Thoracic aorta (tissue), 2 donors: ENCODE results near the gene JAK3. TPM values are rescaled to one million over a fixed set of nuclear protein-coding genes. Genes with fewer than 3 reads are reported as not detected.

ENCODE experiments used
- ATAC-seq: fragments of 150-250 bp; one replicate; pipeline ENCODE4 v1.8.0; 2017; ENCODE audit warnings: low read depth; ENCODE audit not compliant: insufficient number of reproducible peaks, low FRiP score
- DNase-seq: peaks from one replicate; pipeline ENCODE4 v3.0.0-alpha.2; 2020; ENCODE audit warnings: low spot score
- H3K27ac ChIP-seq, 2 donors: fragments of 200-600 bp; sonication (generic); 1 replicate in 1 of 2; 2 replicates in 1 of 2; pipeline ENCODE4 v1.5.1; 2016; ENCODE audit warnings: mild to moderate bottlenecking in 2 of 2, moderate library complexity in 2 of 2
- H3K27me3 ChIP-seq: fragments of 200-600 bp; sonication (generic); replicated peaks from 2 replicates; pipeline ENCODE4 v1.6.0; 2016; ENCODE audit warnings: mild to moderate bottlenecking; ENCODE audit not compliant: insufficient read depth
- H3K36me3 ChIP-seq: fragments of 200-600 bp; sonication (generic); one replicate; pipeline ENCODE4 v1.5.1; 2016
- H3K4me1 ChIP-seq, 2 donors: fragments of 200-600 bp; sonication (generic); 1 replicate in 1 of 2; 2 replicates in 1 of 2; pipeline versions ENCODE4 v1.5.1 to v1.6.0; 2016; ENCODE audit warnings: low read depth in 2 of 2, mild to moderate bottlenecking in 1 of 2; ENCODE audit not compliant: control insufficient read depth in 1 of 2
- H3K4me3 ChIP-seq: fragments of 200-600 bp; sonication (generic); 2 replicates; pipeline ENCODE4 v1.5.1; 2016; ENCODE audit warnings: mild to moderate bottlenecking
- H3K9me3 ChIP-seq: fragments of 200-600 bp; sonication (generic); 2 replicates; pipeline ENCODE4 v1.5.1; 2016
- CTCF ChIP-seq: fragments of 200-600 bp; sonication (generic); IDR thresholded peaks from one replicate; pipeline ENCODE4 v1.5.1; 2019; ENCODE audit warnings: antibody characterized with exemption
- total RNA-seq, 2 donors: library from RNA; depleted of rRNA; stranded (reverse); fragments of >200 nt; gene quantifications; one replicate each; pipeline versions ENCODE4 v1.1.0 to v1.2.3, GENCODE V29; 2016

Gene JAK3
- total RNA-seq, 2 donors from 2014 or later = 12.7 to 35.8 TPM

GRCh38 chr19:17871032-17871877 is 23.5 kb upstream of the JAK3 start:
- no peaks in the 10 kb centered on the region for H3K36me3 ChIP-seq
- ATAC-seq = no peak
- H3K27me3 ChIP-seq = peaks cover 10% of the 10 kb centered on the region

GRCh38 chr19:17869114-17869608 is 21.4 kb upstream of the JAK3 start:
- Histone ChIP-seq H3K36me3 (peaks cover 5% of the 10 kb centered on the region), H3K9me3 (no peaks in the 10 kb centered on the region), H3K4me1 (peaks cover 5 to 7% of the 10 kb centered on the region in 2 donors), H3K4me3 (no peak overlapping the region), H3K27ac (no peak overlapping the region), H3K27me3 (peaks cover 10% of the 10 kb centered on the region)
- TF ChIP-seq CTCF = no peak
- DNase-seq (no peak), ATAC-seq (no peak)

More at GRCh38 chr19:17871032-17871877, 23.5 kb upstream of the JAK3 start:
- DNase-seq = no peak
- Histone ChIP-seq H3K4me3 (no peak overlapping the region), H3K27ac (no peak overlapping the region), H3K9me3 (no peaks in the 10 kb centered on the region), H3K4me1 (peaks cover 5 to 7% of the 10 kb centered on the region in 2 donors)
- no peak for TF ChIP-seq CTCF

GRCh38 chr19:17868669-17869068 is 20.9 kb upstream of the JAK3 start:
- Histone ChIP-seq H3K36me3 (peaks cover 10% of the 10 kb centered on the region), H3K27ac (no peak overlapping the region), H3K4me1 (peaks cover 5 to 7% of the 10 kb centered on the region in 2 donors), H3K4me3 (no peak overlapping the region), H3K9me3 (no peaks in the 10 kb centered on the region), H3K27me3 (peaks cover 9% of the 10 kb centered on the region)
- no peak for ATAC-seq
- no peak for TF ChIP-seq CTCF
- DNase-seq = no peak

GRCh38 chr19:17866964-17867486 is 19.2 kb upstream of the JAK3 start:
- no peaks in the 10 kb centered on the region for H3K27me3 ChIP-seq
- H3K9me3 ChIP-seq = no peaks in the 10 kb centered on the region
- ATAC-seq (no peak), DNase-seq (no peak)
- peaks cover 27% of the 10 kb centered on the region for H3K36me3 ChIP-seq
- no peak overlapping the region for H3K4me3 ChIP-seq
- no peak overlapping the region for H3K27ac ChIP-seq
- TF ChIP-seq CTCF = no peak
- no peaks in the 10 kb centered on the region for H3K4me1 ChIP-seq

GRCh38 chr19:17866312-17866963 is 18.7 kb upstream of the JAK3 start:
- Histone ChIP-seq H3K4me3 (no peak overlapping the region), H3K36me3 (peaks cover 33% of the 10 kb centered on the region), H3K27ac (no peak overlapping the region), H3K27me3 (no peaks in the 10 kb centered on the region), H3K4me1 (peaks cover under 1 to 6% of the 10 kb centered on the region in 2 donors), H3K9me3 (no peaks in the 10 kb centered on the region)
- ATAC-seq (no peak), DNase-seq (no peak)
- TF ChIP-seq CTCF = no peak
